K562 treated with DMSO at 1 percent for 4 hours (cell line): Measurements from ENCODE around the gene CPNE8. TPM values are rescaled to one million over a fixed set of nuclear protein-coding genes. Genes with fewer than 3 reads are reported as not detected.

Experiments
- total RNA-seq: library from RNA; unstranded; fragments of 300-600 nt; gene quantifications from 2 replicates; pipeline ENCODE4 v1.2.3, GENCODE V29; 2022; ENCODE audit not compliant: insufficient read depth

The CPNE8 gene
- total RNA-seq = 0.70 and 1.1 TPM in 2 replicates

GRCh38 chr12:38905480-38906351, at the start of gene CPNE8:
CPNE8 (minus strand) TSS chr12:38905591; CDS start chr12:38905534, 57 bp downstream.

